ENCODE results near the gene VWDE. TPM values are rescaled to one million over a fixed set of nuclear protein-coding genes. Genes with fewer than 3 reads are reported as not detected.

The VWDE gene
- total and polyA plus RNA-seq, 12 donors, result 0.05 to 0.37 (median 0.07) TPM; not detected in 9

DNA sequence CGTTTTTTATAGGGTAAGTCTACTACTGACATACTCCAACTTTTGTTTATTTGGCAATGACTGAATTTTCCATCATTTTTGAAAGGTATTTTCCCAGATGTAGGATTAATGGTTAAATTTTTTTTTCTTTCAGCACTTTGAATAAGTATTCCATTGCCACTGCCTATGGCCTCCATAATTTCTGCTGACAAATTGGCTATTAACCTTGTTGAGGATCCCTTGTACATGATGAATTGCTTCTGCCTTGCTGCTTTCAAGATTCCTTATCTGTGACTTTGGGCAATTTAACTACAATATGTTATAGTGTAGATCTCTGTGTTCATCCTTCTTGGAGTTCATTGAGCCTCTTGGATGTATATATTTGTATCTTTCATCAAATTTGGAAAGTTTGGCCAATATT is 21.6 kb upstream of the VWDE start:
- no peak overlapping the region for H3K27ac ChIP-seq
- 44 to 63% methylated on average over 1 of the region's 1 CpG for WGBS, 2 donors
- TF ChIP-seq, protein P1, sequence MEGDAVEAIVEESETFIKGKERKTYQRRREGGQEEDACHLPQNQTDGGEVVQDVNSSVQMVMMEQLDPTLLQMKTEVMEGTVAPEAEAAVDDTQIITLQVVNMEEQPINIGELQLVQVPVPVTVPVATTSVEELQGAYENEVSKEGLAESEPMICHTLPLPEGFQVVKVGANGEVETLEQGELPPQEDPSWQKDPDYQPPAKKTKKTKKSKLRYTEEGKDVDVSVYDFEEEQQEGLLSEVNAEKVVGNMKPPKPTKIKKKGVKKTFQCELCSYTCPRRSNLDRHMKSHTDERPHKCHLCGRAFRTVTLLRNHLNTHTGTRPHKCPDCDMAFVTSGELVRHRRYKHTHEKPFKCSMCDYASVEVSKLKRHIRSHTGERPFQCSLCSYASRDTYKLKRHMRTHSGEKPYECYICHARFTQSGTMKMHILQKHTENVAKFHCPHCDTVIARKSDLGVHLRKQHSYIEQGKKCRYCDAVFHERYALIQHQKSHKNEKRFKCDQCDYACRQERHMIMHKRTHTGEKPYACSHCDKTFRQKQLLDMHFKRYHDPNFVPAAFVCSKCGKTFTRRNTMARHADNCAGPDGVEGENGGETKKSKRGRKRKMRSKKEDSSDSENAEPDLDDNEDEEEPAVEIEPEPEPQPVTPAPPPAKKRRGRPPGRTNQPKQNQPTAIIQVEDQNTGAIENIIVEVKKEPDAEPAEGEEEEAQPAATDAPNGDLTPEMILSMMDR (IDR thresholded peaks at IDR 0.05), result no peak
- intact Hi-C loops (cut with DNase I), result no loop called here
- DNase-seq (no peak), ATAC-seq (no peak)
- no peaks in the 10 kb centered on the region for H3K36me3 ChIP-seq
- H3K4me3 ChIP-seq, result no peak overlapping the region
- no peaks in the 10 kb centered on the region for H3K27me3 ChIP-seq
- no peaks in the 10 kb centered on the region for H3K4me1 ChIP-seq
- H3K9me3 ChIP-seq, result peaks cover 0 to 17% (median 0%) of the 10 kb centered on the region in 11 donors

DNA sequence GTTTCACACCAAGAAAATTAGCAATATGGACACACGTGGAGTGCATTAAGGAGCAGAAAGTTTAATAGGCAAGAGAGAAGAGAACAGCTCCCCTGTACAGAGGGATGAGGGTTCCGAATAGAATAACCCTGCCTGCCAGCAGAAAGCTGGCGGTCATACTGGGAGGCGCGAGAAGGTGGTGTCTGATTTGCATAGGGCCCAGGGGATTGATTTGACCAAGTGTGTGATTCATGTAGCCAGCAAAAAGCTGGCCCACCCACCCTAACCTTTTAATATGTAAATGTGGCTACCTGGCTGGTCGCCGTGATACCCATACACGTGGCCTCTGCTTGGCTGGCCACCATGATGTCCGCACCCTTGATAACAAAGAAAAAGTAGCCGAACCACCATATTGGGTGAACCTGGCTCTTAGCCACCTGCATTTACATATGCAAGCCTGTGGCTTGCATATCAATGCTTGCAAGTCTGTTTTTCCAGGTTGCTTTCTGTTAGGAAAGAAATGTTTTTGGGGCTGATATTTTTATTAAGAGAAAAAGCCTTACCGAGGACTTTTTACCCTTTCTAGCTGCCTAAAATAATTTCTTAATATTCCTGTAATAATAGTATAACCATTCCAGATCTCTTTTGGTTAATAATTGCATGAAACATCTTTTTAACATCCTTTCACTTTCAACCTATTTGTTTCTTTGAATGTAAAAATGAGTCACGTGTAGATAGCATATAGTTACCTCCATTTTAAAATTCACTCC is 20.5 kb upstream of the VWDE start:
- Histone ChIP-seq H3K27me3 (no peaks in the 10 kb centered on the region), H3K36me3 (no peaks in the 10 kb centered on the region), H3K4me1 (no peaks in the 10 kb centered on the region), H3K9me3 (peaks cover 0 to 17% (median 0%) of the 10 kb centered on the region in 11 donors), H3K27ac (no peak overlapping the region), H3K4me3 (no peak overlapping the region)
- DNase-seq (no peak), ATAC-seq (no peak)
- intact Hi-C loops (cut with DNase I), result no loop called here
- TF ChIP-seq, protein P1 (IDR thresholded peaks at IDR 0.05), result no peak
- 52 to 56% methylated on average over 12 of the region's 12 CpGs for WGBS, 2 donors

DNA sequence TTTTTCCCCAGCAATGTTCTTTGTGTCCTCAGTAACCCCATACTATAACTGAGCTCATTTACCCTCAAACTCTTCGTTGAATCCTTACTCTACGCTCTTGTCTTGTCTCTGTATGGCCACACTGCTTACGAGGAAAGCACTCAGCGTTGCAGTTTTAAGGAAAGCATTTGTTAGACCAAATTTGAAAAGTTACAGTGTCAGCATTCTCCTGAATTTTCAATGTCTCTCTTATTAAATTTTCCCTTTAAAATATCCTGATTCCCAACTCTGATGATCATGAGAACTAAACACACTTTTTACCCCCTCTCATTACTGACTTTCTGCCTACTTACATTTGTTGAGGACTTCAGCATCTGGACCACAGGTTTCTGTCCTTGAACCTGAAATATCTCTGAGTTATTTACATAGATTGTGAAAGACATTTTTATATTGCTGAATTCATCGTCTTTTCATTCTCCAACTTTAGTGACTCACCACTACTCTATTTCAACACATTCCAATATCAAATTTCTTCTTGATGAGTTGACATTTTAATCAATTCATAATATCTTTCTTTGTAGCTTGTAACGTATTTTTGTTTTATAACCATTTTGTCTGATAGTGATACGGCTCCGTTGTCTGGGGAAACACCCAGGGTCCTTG is 19.8 kb upstream of the VWDE start:
- no peak for ATAC-seq
- intact Hi-C loops (cut with DNase I), result no loop called here
- TF ChIP-seq, protein P1 (IDR thresholded peaks at IDR 0.05), result no peak
- 67 to 73% methylated on average over 8 of the region's 8 CpGs for WGBS, 2 donors
- no peak overlapping the region for H3K27ac ChIP-seq
- no peaks in the 10 kb centered on the region for H3K36me3 ChIP-seq
- DNase-seq, result no peak
- H3K4me1 ChIP-seq, result no peaks in the 10 kb centered on the region
- no peak overlapping the region for H3K4me3 ChIP-seq
- no peaks in the 10 kb centered on the region for H3K27me3 ChIP-seq
- peaks cover 0 to 17% (median 0%) of the 10 kb centered on the region in 11 donors for H3K9me3 ChIP-seq

DNA sequence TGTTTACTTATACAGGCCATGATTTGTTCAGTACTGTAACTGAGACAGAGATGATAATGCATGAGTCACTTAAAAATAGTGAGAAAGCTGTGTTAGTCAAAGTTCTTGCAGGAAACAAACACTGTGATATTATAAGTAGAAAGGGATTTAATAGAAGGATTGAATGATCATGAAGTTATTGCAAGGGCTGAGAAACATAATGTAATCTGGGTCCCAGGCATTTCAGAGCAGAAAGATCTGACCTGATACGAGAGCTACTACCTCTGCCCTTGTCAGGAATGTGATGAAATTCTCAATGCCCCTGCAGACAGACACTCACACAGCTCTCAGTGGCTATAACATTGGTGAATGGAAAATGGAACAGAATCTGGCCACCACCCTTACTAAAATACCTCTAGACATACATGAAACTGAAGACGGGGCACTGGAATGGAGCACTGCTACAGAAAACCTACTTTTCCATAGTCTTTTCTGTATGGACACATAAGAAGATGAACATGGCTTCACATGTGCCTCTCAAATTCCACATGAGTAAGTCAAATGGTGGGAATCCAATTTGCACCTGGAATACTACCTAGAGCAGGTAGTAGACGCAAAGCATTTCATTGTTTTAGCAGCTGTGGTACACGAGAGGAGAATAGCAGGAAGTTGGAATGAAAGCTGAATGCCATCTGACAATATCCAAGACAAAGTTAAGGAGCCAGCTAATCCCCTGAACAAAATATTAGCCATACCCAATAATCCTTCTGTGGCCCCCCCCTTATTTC is 19.1 kb upstream of the VWDE start:
- no peaks in the 10 kb centered on the region for H3K4me1 ChIP-seq
- H3K4me3 ChIP-seq, result no peak overlapping the region
- H3K27ac ChIP-seq, result no peak overlapping the region
- H3K9me3 ChIP-seq, result peaks cover 0 to 14% (median 0%) of the 10 kb centered on the region in 11 donors
- intact Hi-C loops (cut with DNase I), result no loop called here
- DNase-seq (no peak), ATAC-seq (no peak)
- 55 to 57% methylated on average over 4 of the region's 4 CpGs for WGBS, 2 donors
- no peaks in the 10 kb centered on the region for H3K36me3 ChIP-seq
- TF ChIP-seq, protein P1 (IDR thresholded peaks at IDR 0.05), result no peak
- no peaks in the 10 kb centered on the region for H3K27me3 ChIP-seq
